ENCODE data around the gene DCLK1.

- no peak for TF ChIP-seq CTCF (IDR thresholded peaks at IDR 0.05)
- no peak for TF ChIP-seq POLR2A (IDR thresholded peaks at IDR 0.05)
Observed at GRCh38 chr13:35720290-35720689, 410.9 kb downstream of the DCLK1 start.

Measured in vagina (tissue), 2 donors.